GM12875 (cell line): ENCODE data around the gene REEP3.

Source experiments
- H3K4me3 ChIP-seq: one replicate; pipeline ENCODE4 v1.5.1; 2011; ENCODE audit warnings: low read depth, low read length, control low read depth
- CTCF ChIP-seq: IDR thresholded peaks from 2 replicates; pipeline ENCODE4 v1.5.1; 2011; ENCODE audit warnings: low read depth, mild to moderate bottlenecking, control low read depth, inconsistent platforms, low read length, moderate library complexity, borderline replicate concordance; ENCODE audit not compliant: insufficient read depth

The REEP3 gene

GRCh38 chr10:63583909-63584724 lies 62.9 kb downstream of the REEP3 start:
- H3K4me3 ChIP-seq, result no peak overlapping the region
- TF ChIP-seq CTCF, result no peak

- no peak for TF ChIP-seq CTCF
Observed at GRCh38 chr10:63584725-63585035, 63.5 kb downstream of the REEP3 start.

GRCh38 chr10:63585041-63585440 lies 63.8 kb downstream of the REEP3 start:
- no peak for TF ChIP-seq CTCF

More at GRCh38 chr10:63584725-63585035, 63.5 kb downstream of the REEP3 start:
- H3K4me3 ChIP-seq, result no peak overlapping the region

GRCh38 chr10:63586043-63586442 lies 64.8 kb downstream of the REEP3 start:
- no peak overlapping the region for H3K4me3 ChIP-seq

More at GRCh38 chr10:63585041-63585440, 63.8 kb downstream of the REEP3 start:
- no peak overlapping the region for H3K4me3 ChIP-seq

GRCh38 chr10:63587191-63587590 lies 66.0 kb downstream of the REEP3 start:
- no peak overlapping the region for H3K4me3 ChIP-seq
- TF ChIP-seq CTCF, result no peak

More at GRCh38 chr10:63586043-63586442, 64.8 kb downstream of the REEP3 start:
- TF ChIP-seq CTCF, result no peak

GRCh38 chr10:63588436-63589167 lies 67.4 kb downstream of the REEP3 start:
- TF ChIP-seq CTCF, result no peak
- no peak overlapping the region for H3K4me3 ChIP-seq

GRCh38 chr10:63591600-63592379 lies 70.6 kb downstream of the REEP3 start:
- TF ChIP-seq CTCF, result no peak

More at GRCh38 chr10:63591600-63592379, 70.6 kb downstream of the REEP3 start:
- no peak overlapping the region for H3K4me3 ChIP-seq
